Stomach (tissue), 9 donors: ENCODE data around the gene ADD3. TPM values are rescaled to one million over a fixed set of nuclear protein-coding genes. Genes with fewer than 3 reads are reported as not detected.

Experiments used
- DNase-seq, 2 donors: peaks; one replicate each; pipeline versions ENCODE4 v3.0.0 to v3.0.0-alpha.2; 2013 to 2019
- H3K27ac ChIP-seq, 5 donors: fragments of 200-600 bp in 4 of 5; sonication (generic) in 4 of 5; one replicate each; pipeline ENCODE4 v1.5.1; 2013 to 2019; ENCODE audit warnings: mild to moderate bottlenecking in 1 of 5, moderate library complexity in 1 of 5
- H3K27me3 ChIP-seq, 3 donors: fragments of 200-600 bp; sonication (generic); one replicate each; pipeline ENCODE4 v1.5.1; 2017 to 2019; ENCODE audit warnings: mixed run types in 1 of 3
- H3K36me3 ChIP-seq, 4 donors: fragments of 200-600 bp; sonication (generic); 1 replicate in 3 of 4; 2 replicates in 1 of 4; pipeline ENCODE4 v1.5.1; 2016 to 2019
- H3K4me1 ChIP-seq, 4 donors: fragments of 200-600 bp; sonication (generic); one replicate each; pipeline ENCODE4 v1.5.1; 2016 to 2019
- H3K4me3 ChIP-seq, 4 donors: fragments of 200-600 bp; sonication (generic) in 3 of 4; one replicate each; pipeline ENCODE4 v1.5.1; 2016 to 2019; ENCODE audit warnings: mild to moderate bottlenecking in 1 of 4
- H3K9me3 ChIP-seq, 4 donors: fragments of 200-600 bp; sonication (generic); one replicate each; pipeline ENCODE4 v1.5.1; 2016 to 2019
- EP300 ChIP-seq: sonication (generic); formaldehyde crosslinking; IDR thresholded peaks from one replicate; pipeline ENCODE4 v1.6.1; 2017; ENCODE audit warnings: antibody characterized with exemption
- POLR2A ChIP-seq, 4 donors: fragments of 450-650 bp; IDR thresholded peaks; one replicate each; pipeline ENCODE4 v1.6.1; 2016; ENCODE audit warnings: antibody characterized with exemption in 4 of 4, control low read depth in 2 of 4, mild to moderate bottlenecking in 1 of 4, moderate library complexity in 1 of 4
- POLR2AphosphoS5 ChIP-seq, 3 donors: sonication (generic); formaldehyde crosslinking; IDR thresholded peaks; one replicate each; pipeline ENCODE4 v1.6.1; 2016; ENCODE audit warnings: antibody characterized with exemption in 3 of 3
- WGBS, 5 donors: extraction: QIAGEN DNeasy Blood & Tissue Kit in 3 of 5; methylation state at CpG; one replicate each; pipeline versions ENCODE4 v1.1.5 to v1.1.7; 2013 to 2018; 5-methylcytosine and 5-hydroxymethylcytosine counted together
- intact Hi-C: fragments of 100-400 bp; cut with DNase I; formaldehyde crosslinking; loops from one replicate; pipeline ENCODE4 v1.15.1; 2023; ENCODE audit warnings: low total_unique reads
- polyA plus RNA-seq, 3 donors: library from polyadenylated mRNA; stranded (reverse); fragments of 200-250 nt; gene quantifications; one replicate each; pipeline ENCODE4 v1.2.3, GENCODE V29; 2013
- total RNA-seq, 5 donors: library from RNA; depleted of rRNA; stranded (reverse); fragments of >200 nt; gene quantifications; one replicate each; pipeline versions ENCODE4 v1.1.0 to v1.2.3, GENCODE V29; 2014 to 2016
- TF ChIP-seq, protein P1 (sequence below), 7 experiments: fragments of 450-650 bp in 4 of 7; fragments of 200-600 bp in 3 of 7; sonication (generic) in 3 of 7; IDR thresholded peaks; one replicate each; pipeline ENCODE4 v1.5.1; 2016 to 2019; ENCODE audit warnings: antibody characterized with exemption in 7 of 7, control low read depth in 2 of 7, mild to moderate bottlenecking in 1 of 7
- donor health status: healthy with polysubstance abuse.
- donor health status: Bipolar disorder and iron deficiency.
- donor health status: healthy.

ADD3 gene
- total and polyA plus RNA-seq, 8 donors = 22.9 to 600 (median 80.3) TPM

DNA sequence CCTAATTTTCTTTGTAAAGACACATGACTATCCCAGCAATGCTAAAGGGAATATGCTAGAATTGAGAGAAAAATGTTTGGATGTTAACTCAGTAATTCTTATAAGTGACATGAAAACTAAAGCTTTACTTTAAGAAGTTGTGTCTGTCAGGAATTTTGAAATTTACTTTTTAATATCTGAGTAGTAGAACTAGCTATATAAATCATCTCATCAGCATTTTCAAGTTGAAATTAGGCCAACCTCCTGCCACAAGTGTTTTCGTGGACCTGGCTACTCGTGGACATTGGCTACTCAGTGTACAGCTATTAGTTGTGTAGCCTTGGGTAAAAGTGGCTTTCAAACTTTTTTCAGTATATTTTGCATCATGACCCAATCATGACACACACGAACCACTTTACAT is 70.5 kb downstream of the ADD3 start:
- no peak overlapping the region for H3K4me3 ChIP-seq
- intact Hi-C loops = no loop called here
- no peaks in the 10 kb centered on the region for H3K9me3 ChIP-seq
- H3K4me1 ChIP-seq = peaks cover 50 to 95% (median 69%) of the 10 kb centered on the region in 4 donors
- peak overlapping the region in 4 of 5 donors; percentile 61 to 88 (median 74) for H3K27ac ChIP-seq
- H3K27me3 ChIP-seq = no peaks in the 10 kb centered on the region
- H3K36me3 ChIP-seq = no peaks in the 10 kb centered on the region
- DNase-seq = no peak
- no peak for TF ChIP-seq POLR2AphosphoS5 (IDR thresholded peaks at IDR 0.05)
- no peak for TF ChIP-seq POLR2A (IDR thresholded peaks at IDR 0.05)
- TF ChIP-seq, protein P1, sequence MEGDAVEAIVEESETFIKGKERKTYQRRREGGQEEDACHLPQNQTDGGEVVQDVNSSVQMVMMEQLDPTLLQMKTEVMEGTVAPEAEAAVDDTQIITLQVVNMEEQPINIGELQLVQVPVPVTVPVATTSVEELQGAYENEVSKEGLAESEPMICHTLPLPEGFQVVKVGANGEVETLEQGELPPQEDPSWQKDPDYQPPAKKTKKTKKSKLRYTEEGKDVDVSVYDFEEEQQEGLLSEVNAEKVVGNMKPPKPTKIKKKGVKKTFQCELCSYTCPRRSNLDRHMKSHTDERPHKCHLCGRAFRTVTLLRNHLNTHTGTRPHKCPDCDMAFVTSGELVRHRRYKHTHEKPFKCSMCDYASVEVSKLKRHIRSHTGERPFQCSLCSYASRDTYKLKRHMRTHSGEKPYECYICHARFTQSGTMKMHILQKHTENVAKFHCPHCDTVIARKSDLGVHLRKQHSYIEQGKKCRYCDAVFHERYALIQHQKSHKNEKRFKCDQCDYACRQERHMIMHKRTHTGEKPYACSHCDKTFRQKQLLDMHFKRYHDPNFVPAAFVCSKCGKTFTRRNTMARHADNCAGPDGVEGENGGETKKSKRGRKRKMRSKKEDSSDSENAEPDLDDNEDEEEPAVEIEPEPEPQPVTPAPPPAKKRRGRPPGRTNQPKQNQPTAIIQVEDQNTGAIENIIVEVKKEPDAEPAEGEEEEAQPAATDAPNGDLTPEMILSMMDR (IDR thresholded peaks at IDR 0.05) = no peak
- no peak for TF ChIP-seq EP300
- 61 to 71% (median 65%) methylated on average over 3 of the region's 3 CpGs for WGBS, 5 donors

DNA sequence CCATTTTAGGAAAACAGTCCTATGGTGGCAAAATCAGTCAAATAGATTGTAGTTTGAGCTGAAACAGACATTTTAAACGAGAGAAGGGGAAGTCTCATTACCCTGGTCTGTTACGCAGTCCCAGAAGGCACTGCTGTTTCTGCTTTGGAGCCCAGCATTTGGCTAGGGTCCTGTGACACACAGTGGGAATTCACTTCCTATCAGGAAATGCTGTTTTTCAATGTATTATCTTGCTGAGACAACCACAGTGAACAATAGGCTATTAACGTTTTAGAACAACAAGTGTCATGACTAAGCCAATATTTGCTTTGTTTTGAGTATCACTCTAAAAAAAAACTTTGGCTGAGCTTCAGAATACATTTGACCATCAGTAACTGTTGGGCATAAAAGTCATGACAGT is 74.1 kb downstream of the ADD3 start:
- Histone ChIP-seq H3K27me3 (no peaks in the 10 kb centered on the region), H3K27ac (peak overlapping the region; percentile 15 to 62 (median 42)), H3K36me3 (no peaks in the 10 kb centered on the region), H3K4me1 (peaks cover 25 to 72% (median 50%) of the 10 kb centered on the region in 4 donors), H3K4me3 (no peak overlapping the region), H3K9me3 (no peaks in the 10 kb centered on the region)
- peak in 1 of 2 donors; percentile 58 for DNase-seq
- WGBS, 5 donors = 33 to 41% (median 36%) methylated on average over 3 of the region's 3 CpGs
- intact Hi-C loops = no loop called here
- TF ChIP-seq EP300 = no peak
- TF ChIP-seq, protein P1 (IDR thresholded peaks at IDR 0.05) = no peak
- TF ChIP-seq POLR2A (IDR thresholded peaks at IDR 0.05) = no peak
- TF ChIP-seq POLR2AphosphoS5 (IDR thresholded peaks at IDR 0.05) = peak in 1 of 3 donors; percentile 21

DNA sequence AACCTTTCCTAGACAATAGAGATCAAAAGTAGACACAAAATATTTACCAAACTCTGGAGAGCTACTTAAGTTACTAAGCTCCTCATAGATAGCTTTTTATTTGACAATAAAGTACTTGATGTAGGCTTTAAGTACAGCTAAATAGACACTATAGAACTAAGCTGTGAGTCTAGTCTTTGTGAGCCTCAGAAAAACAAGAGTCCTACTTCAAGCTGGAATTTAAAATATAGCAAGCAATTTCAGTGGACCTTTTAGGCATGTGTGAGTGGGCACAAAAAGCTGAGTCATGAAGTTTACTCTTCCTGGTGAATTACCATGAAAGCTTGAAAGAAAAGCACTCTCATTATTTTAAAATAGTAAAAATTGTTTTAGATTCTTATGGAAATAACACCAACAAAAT is 76.1 kb downstream of the ADD3 start:
- Histone ChIP-seq H3K4me1 (peaks cover 12 to 55% (median 37%) of the 10 kb centered on the region in 4 donors), H3K4me3 (no peak overlapping the region), H3K36me3 (no peaks in the 10 kb centered on the region), H3K9me3 (no peaks in the 10 kb centered on the region), H3K27me3 (no peaks in the 10 kb centered on the region), H3K27ac (peak overlapping the region in 2 of 5 donors; percentile 21 to 34)
- TF ChIP-seq POLR2AphosphoS5 (IDR thresholded peaks at IDR 0.05) = no peak
- TF ChIP-seq EP300 = no peak
- TF ChIP-seq, protein P1 (IDR thresholded peaks at IDR 0.05) = no peak
- no peak for TF ChIP-seq POLR2A (IDR thresholded peaks at IDR 0.05)
- peak in 1 of 2 donors; percentile 34 for DNase-seq
- intact Hi-C loops = no loop called here

DNA sequence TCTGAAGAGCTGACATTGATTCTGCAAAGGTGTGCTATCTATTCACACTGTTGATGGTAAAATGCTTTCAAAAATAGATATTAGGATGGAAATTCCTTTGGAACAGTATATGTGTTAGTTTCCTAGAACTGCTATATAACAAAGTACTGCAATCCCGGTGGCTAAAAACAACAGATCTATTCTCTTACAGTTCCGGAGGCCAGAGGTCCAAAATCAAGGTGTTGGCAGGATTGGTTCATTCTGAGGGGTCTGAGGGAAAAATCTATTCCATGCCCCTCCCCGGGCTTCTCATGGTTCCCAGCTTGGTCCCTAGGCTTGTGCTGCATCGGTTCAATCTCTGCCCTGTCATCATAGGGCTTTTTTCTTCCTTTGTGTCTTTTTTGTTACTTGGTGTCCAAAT is 79.9 kb downstream of the ADD3 start:
- peaks cover under 1 to 33% (median 19%) of the 10 kb centered on the region in 4 donors for H3K4me1 ChIP-seq
- TF ChIP-seq, protein P1 (IDR thresholded peaks at IDR 0.05) = no peak
- no peak for TF ChIP-seq POLR2A (IDR thresholded peaks at IDR 0.05)
- no peak for TF ChIP-seq POLR2AphosphoS5 (IDR thresholded peaks at IDR 0.05)
- no peak for TF ChIP-seq EP300
- no peak overlapping the region for H3K4me3 ChIP-seq
- H3K27me3 ChIP-seq = no peaks in the 10 kb centered on the region
- WGBS, 5 donors = 91 to 98% (median 93%) methylated on average over 4 of the region's 4 CpGs
- H3K36me3 ChIP-seq = no peaks in the 10 kb centered on the region
- H3K27ac ChIP-seq = peak overlapping the region in 1 of 5 donors; percentile 9
- H3K9me3 ChIP-seq = no peaks in the 10 kb centered on the region
- no peak for DNase-seq
- intact Hi-C loops = no loop called here
